Testis (tissue), 2 donors: ENCODE measurements around the gene TCF7.

Experiments used
- CTCF ChIP-seq, 3 experiments: fragments of 450-650 bp in 2 of 3; fragments of 200-600 bp in 1 of 3; sonication (generic) in 1 of 3; IDR thresholded peaks; one replicate each; pipeline ENCODE4 v1.5.1; 2016 to 2019; ENCODE audit warnings: antibody characterized with exemption in 3 of 3, mild to moderate bottlenecking in 2 of 3, moderate library complexity in 1 of 3
- POLR2A ChIP-seq: fragments of 450-650 bp; IDR thresholded peaks from one replicate; pipeline ENCODE4 v1.6.1; 2017; ENCODE audit warnings: antibody characterized with exemption, mild to moderate bottlenecking, moderate library complexity

- no peak for TF ChIP-seq CTCF (IDR thresholded peaks at IDR 0.05)
- no peak for TF ChIP-seq POLR2A
Observed at GRCh38 chr5:134088291-134088690, 26.2 kb upstream of the TCF7 start.
